ENCODE results near the gene ANAPC2.

Gene ANAPC2

GRCh38 chr9:137128158-137128861 lies 60.0 kb downstream of the ANAPC2 start:
- peaks cover 0 to 40% (median 28%) of the 10 kb centered on the region in 5 donors for H3K4me1 ChIP-seq (ENCODE audit: control insufficient read depth in 5 of 5, insufficient read depth in 5 of 5, low read length in 5 of 5)
- H3K27me3 ChIP-seq (ENCODE audit: control insufficient read depth in 5 of 5, insufficient read depth in 4 of 5, low read length in 5 of 5), result no peaks in the 10 kb centered on the region
- no peak overlapping the region for H3K27ac ChIP-seq (ENCODE audit: low read depth, low read length)
- H3K4me3 ChIP-seq (ENCODE audit: low read depth in 1 of 5, low read length in 5 of 5), result peak overlapping the region in 4 of 5 donors; percentile 72 to 84 (median 78)
- H3K9me3 ChIP-seq (ENCODE audit: control insufficient read depth in 5 of 5, low read length in 5 of 5), result peaks cover 0 to 8% (median 4%) of the 10 kb centered on the region in 5 donors
- H3K36me3 ChIP-seq (ENCODE audit: control insufficient read depth in 5 of 5, insufficient read depth in 5 of 5, low read length in 5 of 5), result no peaks in the 10 kb centered on the region
- peak overlapping the region in 1 of 5 donors; percentile 67 for H3K9ac ChIP-seq (ENCODE audit: low read length in 5 of 5)

- Histone ChIP-seq H3K9ac (ENCODE audit: low read length in 5 of 5) (no peak overlapping the region), H3K4me1 (ENCODE audit: control insufficient read depth in 5 of 5, insufficient read depth in 5 of 5, low read length in 5 of 5) (peaks cover 0 to 40% (median 28%) of the 10 kb centered on the region in 5 donors), H3K27me3 (ENCODE audit: control insufficient read depth in 5 of 5, insufficient read depth in 4 of 5, low read length in 5 of 5) (no peaks in the 10 kb centered on the region), H3K27ac (ENCODE audit: low read depth, low read length) (no peak overlapping the region), H3K4me3 (ENCODE audit: low read depth in 1 of 5, low read length in 5 of 5) (peak overlapping the region in 3 of 5 donors; percentile 37 to 49 (median 39)), H3K9me3 (ENCODE audit: control insufficient read depth in 5 of 5, low read length in 5 of 5) (peaks cover 0 to 8% (median 4%) of the 10 kb centered on the region in 5 donors), H3K36me3 (ENCODE audit: control insufficient read depth in 5 of 5, insufficient read depth in 5 of 5, low read length in 5 of 5) (no peaks in the 10 kb centered on the region)
These were observed 60.8 kb downstream of the ANAPC2 start for GRCh38 chr9:137127301-137128157.

GRCh38 chr9:137126786-137127185 lies 61.6 kb downstream of the ANAPC2 start:
- Histone ChIP-seq H3K27ac (ENCODE audit: low read depth, low read length) (no peak overlapping the region), H3K9ac (ENCODE audit: low read length in 5 of 5) (no peak overlapping the region), H3K27me3 (ENCODE audit: control insufficient read depth in 5 of 5, insufficient read depth in 4 of 5, low read length in 5 of 5) (no peaks in the 10 kb centered on the region), H3K36me3 (ENCODE audit: control insufficient read depth in 5 of 5, insufficient read depth in 5 of 5, low read length in 5 of 5) (no peaks in the 10 kb centered on the region), H3K4me3 (ENCODE audit: low read depth in 1 of 5, low read length in 5 of 5) (no peak overlapping the region), H3K9me3 (ENCODE audit: control insufficient read depth in 5 of 5, low read length in 5 of 5) (peaks cover 0 to 8% (median 4%) of the 10 kb centered on the region in 5 donors), H3K4me1 (ENCODE audit: control insufficient read depth in 5 of 5, insufficient read depth in 5 of 5, low read length in 5 of 5) (peaks cover 0 to 40% (median 28%) of the 10 kb centered on the region in 5 donors)
